Gastroesophageal sphincter (tissue), 3 donors: ENCODE results near the gene NT5C1B.

Source experiments
- CTCF ChIP-seq, 4 experiments: fragments of 200-600 bp in 2 of 4; fragments of 450-650 bp in 2 of 4; sonication (generic) in 1 of 4; IDR thresholded peaks; one replicate each; pipeline ENCODE4 v1.5.1; 2017 to 2019; ENCODE audit warnings: antibody characterized with exemption in 4 of 4, mild to moderate bottlenecking in 2 of 4, moderate library complexity in 2 of 4
- EP300 ChIP-seq: sonication (generic); formaldehyde crosslinking; IDR thresholded peaks from one replicate; pipeline ENCODE4 v1.6.1; 2017; ENCODE audit warnings: antibody characterized with exemption, mild to moderate bottlenecking
- POLR2A ChIP-seq, 2 donors: fragments of 450-650 bp; IDR thresholded peaks; one replicate each; pipeline ENCODE4 v1.6.1; 2017; ENCODE audit warnings: antibody characterized with exemption in 2 of 2, mild to moderate bottlenecking in 2 of 2, moderate library complexity in 1 of 2

GRCh38 chr2:18525852-18526251 is 63.5 kb downstream of the NT5C1B start:
- TF ChIP-seq CTCF (IDR thresholded peaks at IDR 0.05) (no peak), EP300 (no peak), POLR2A (IDR thresholded peaks at IDR 0.05) (no peak)
